Nephron (organoid): Measurements from ENCODE around the gene LRSAM1.
A peak's percentile ranks its signal among the peaks of the same experiment; 100 is the strongest.

ENCODE experiments used
- H3K27ac Mint-ChIP-seq, 3 experiments: 2 replicates each; pipeline ENCODE4 v1.8.0; 2020; ENCODE audit warnings: mixed read lengths in 3 of 3, mild to moderate bottlenecking in 2 of 3, moderate library complexity in 1 of 3
- H3K27me3 Mint-ChIP-seq: 2 replicates; pipeline ENCODE4 v1.8.0; 2021; ENCODE audit warnings: low read depth, mild to moderate bottlenecking, moderate library complexity, mixed read lengths
- H3K36me3 Mint-ChIP-seq: 2 replicates; pipeline ENCODE4 v1.8.0; 2020; ENCODE audit warnings: low read depth, mixed read lengths
- H3K4me1 Mint-ChIP-seq: 2 replicates; pipeline ENCODE4 v1.8.0; 2020; ENCODE audit warnings: mixed read lengths
- H3K4me3 Mint-ChIP-seq, 3 experiments: 2 replicates each; pipeline ENCODE4 v1.8.0; 2020; ENCODE audit warnings: mild to moderate bottlenecking in 3 of 3, mixed read lengths in 3 of 3, moderate library complexity in 2 of 3
- H3K9me3 Mint-ChIP-seq: 2 replicates; pipeline ENCODE4 v1.8.0; 2020; ENCODE audit warnings: mixed read lengths
- CTCF ChIP-seq, 3 experiments: fragments of 200-600 bp; sonication (generic); IDR thresholded peaks; one replicate each; pipeline ENCODE4 v1.5.0; 2021; ENCODE audit warnings: antibody characterized with exemption in 3 of 3; ENCODE audit not compliant: unreplicated experiment in 3 of 3

LRSAM1 gene

GRCh38 chr9:127450243-127450760 is 1.0 kb upstream of the LRSAM1 start:
- Mint-ChIP-seq H3K9me3 (no peaks in the 10 kb centered on the region), H3K27ac (peak overlapping the region; percentile 93 to 98 (median 93)), H3K27me3 (no peaks in the 10 kb centered on the region), H3K36me3 (peaks cover 54% of the 10 kb centered on the region), H3K4me1 (peaks cover 33% of the 10 kb centered on the region), H3K4me3 (peak overlapping the region; percentile 94 to 98 (median 98))
- TF ChIP-seq CTCF (IDR thresholded peaks at IDR 0.05; ENCODE audit: unreplicated experiment in 3 of 3): no peak

DNA sequence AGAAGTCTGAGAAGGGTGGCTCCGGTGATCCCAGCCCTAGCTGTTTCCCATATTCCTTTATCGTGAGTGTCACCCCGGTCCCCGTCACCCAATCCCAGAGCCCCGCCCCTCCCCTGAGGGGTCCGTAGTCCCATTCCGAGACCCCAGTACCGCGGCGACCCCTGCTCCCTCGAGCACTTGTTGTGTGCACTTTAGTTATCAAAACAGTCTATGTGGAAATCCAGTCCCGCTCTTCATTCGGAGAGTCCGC is 223 bp downstream of the LRSAM1 start:
- Mint-ChIP-seq H3K9me3 (no peaks in the 10 kb centered on the region), H3K27me3 (no peaks in the 10 kb centered on the region), H3K36me3 (peaks cover 48% of the 10 kb centered on the region), H3K4me3 (peak overlapping the region; percentile 94 to 98 (median 98)), H3K27ac (peak overlapping the region; percentile 93 to 98 (median 93)), H3K4me1 (peaks cover 33% of the 10 kb centered on the region)
- no peak for TF ChIP-seq CTCF (IDR thresholded peaks at IDR 0.05; ENCODE audit: unreplicated experiment in 3 of 3)

- Mint-ChIP-seq H3K27ac (peak overlapping the region; percentile 93 to 98 (median 93)), H3K27me3 (no peaks in the 10 kb centered on the region), H3K4me3 (peak overlapping the region; percentile 94 to 98 (median 98)), H3K36me3 (peaks cover 46% of the 10 kb centered on the region), H3K4me1 (peaks cover 33% of the 10 kb centered on the region), H3K9me3 (no peaks in the 10 kb centered on the region)
- TF ChIP-seq CTCF (IDR thresholded peaks at IDR 0.05; ENCODE audit: unreplicated experiment in 3 of 3): no peak
Observed at GRCh38 chr9:127451858-127452656, 747 bp downstream of the LRSAM1 start.

- Mint-ChIP-seq H3K9me3 (no peaks in the 10 kb centered on the region), H3K27ac (peak overlapping the region; percentile 86 to 93 (median 93)), H3K4me3 (peak overlapping the region; percentile 94 to 98 (median 98)), H3K4me1 (peaks cover 33% of the 10 kb centered on the region), H3K36me3 (peaks cover 46% of the 10 kb centered on the region), H3K27me3 (no peaks in the 10 kb centered on the region)
- TF ChIP-seq CTCF (IDR thresholded peaks at IDR 0.05; ENCODE audit: unreplicated experiment in 3 of 3): no peak
Observed at GRCh38 chr9:127452691-127453090, 1.4 kb downstream of the LRSAM1 start.

DNA sequence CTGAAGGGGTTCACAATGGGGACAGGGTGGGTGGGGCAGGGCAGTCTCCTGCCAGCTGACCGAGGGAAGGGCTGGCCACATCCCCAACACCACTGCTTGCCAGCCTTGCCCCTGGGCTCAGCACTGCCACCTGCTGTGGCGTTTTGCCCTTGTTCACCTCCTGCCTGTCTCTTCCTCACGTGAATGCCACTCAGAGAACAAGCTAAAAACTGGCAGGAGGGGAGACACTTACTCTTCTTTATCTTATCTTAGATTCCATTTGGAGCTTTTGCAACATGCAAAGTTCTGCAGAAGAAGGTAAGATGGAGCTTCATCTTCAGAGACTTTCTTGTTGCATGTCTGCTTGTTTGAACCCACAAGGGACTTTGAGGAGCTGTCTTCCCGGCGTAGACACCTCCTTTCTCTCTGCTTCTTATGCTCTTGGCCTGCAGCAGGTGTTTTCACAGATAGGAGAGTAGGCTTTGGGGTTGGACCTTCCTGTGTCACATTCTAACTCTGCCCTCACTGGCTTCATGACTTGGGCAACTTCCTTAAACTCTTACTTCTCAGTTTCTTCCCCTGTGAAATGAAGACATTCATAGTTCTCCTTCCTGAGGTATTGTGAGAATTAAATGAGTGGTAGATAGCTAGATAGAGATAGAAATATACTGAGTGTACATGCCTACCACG is 4.1 kb downstream of the LRSAM1 start:
- no peak for TF ChIP-seq CTCF (IDR thresholded peaks at IDR 0.05; ENCODE audit: unreplicated experiment in 3 of 3)
- H3K27me3 Mint-ChIP-seq: no peaks in the 10 kb centered on the region
- peak overlapping the region in 2 of 3 experiments; percentile 45 to 51 for H3K4me3 Mint-ChIP-seq
- no peak overlapping the region for H3K27ac Mint-ChIP-seq
- H3K36me3 Mint-ChIP-seq: peaks cover 20% of the 10 kb centered on the region
- no peaks in the 10 kb centered on the region for H3K9me3 Mint-ChIP-seq
- H3K4me1 Mint-ChIP-seq: peaks cover 8% of the 10 kb centered on the region
